Activated T-cell treated with anti-CD3 and anti-CD28 coated beads, Interleukin-2, amount 50 U/mL, for 24 hours (primary cell): ENCODE data around the gene RASL10A.

Experiments
- DNase-seq: peaks from one replicate; pipeline ENCODE4 v3.0.0-alpha.2; 2020
- H3K27ac Mint-ChIP-seq: 2 replicates; pipeline ENCODE4 v1.8.0; 2020; ENCODE audit warnings: mild to moderate bottlenecking, mixed read lengths
- H3K27me3 Mint-ChIP-seq: 2 replicates; pipeline ENCODE4 v1.8.0; 2020; ENCODE audit warnings: mixed read lengths
- H3K36me3 Mint-ChIP-seq: 2 replicates; pipeline ENCODE4 v1.8.0; 2020; ENCODE audit warnings: low read depth, mixed read lengths
- H3K4me1 Mint-ChIP-seq: 2 replicates; pipeline ENCODE4 v1.8.0; 2020; ENCODE audit warnings: low read depth, mixed read lengths
- H3K4me3 Mint-ChIP-seq: 2 replicates; pipeline ENCODE4 v1.8.0; 2020; ENCODE audit warnings: mild to moderate bottlenecking, moderate library complexity, mixed read lengths
- H3K9me3 Mint-ChIP-seq: 2 replicates; pipeline ENCODE4 v1.8.0; 2020; ENCODE audit warnings: mixed read lengths

RASL10A gene

GRCh38 chr22:29342577-29343312 lies 27.2 kb upstream of the RASL10A start:
- Mint-ChIP-seq H3K27me3 (no peaks in the 10 kb centered on the region), H3K4me3 (no peak overlapping the region), H3K4me1 (peaks cover 4% of the 10 kb centered on the region), H3K36me3 (peaks cover 99% of the 10 kb centered on the region), H3K9me3 (no peaks in the 10 kb centered on the region), H3K27ac (peak overlapping the region; percentile 17)
- no peak for DNase-seq

- peaks cover 99% of the 10 kb centered on the region for H3K36me3 Mint-ChIP-seq
- H3K4me3 Mint-ChIP-seq, result no peak overlapping the region
- no peaks in the 10 kb centered on the region for H3K9me3 Mint-ChIP-seq
- DNase-seq, result no peak
- H3K27ac Mint-ChIP-seq, result peak overlapping the region; percentile 51
- H3K4me1 Mint-ChIP-seq, result peaks cover 4% of the 10 kb centered on the region
- H3K27me3 Mint-ChIP-seq, result no peaks in the 10 kb centered on the region
These were observed 26.7 kb upstream of the RASL10A start for GRCh38 chr22:29342177-29342576.

DNA sequence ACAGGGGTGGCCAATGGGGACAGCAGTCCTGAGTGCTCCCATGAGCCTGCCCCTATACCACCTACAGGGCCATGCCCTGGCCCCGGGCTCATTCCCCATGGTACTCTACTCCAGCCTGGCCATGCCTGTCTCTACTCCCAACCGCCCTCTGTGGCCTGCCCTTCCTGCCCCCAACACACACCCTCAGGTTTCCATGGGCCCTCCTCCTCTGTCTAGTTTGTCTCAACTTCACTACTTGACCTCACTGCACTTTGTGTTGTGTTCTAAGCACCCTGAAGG lies 26.3 kb upstream of the RASL10A start:
- H3K9me3 Mint-ChIP-seq, result no peaks in the 10 kb centered on the region
- H3K4me1 Mint-ChIP-seq, result peaks cover 4% of the 10 kb centered on the region
- DNase-seq, result no peak
- H3K4me3 Mint-ChIP-seq, result no peak overlapping the region
- H3K36me3 Mint-ChIP-seq, result peaks cover 99% of the 10 kb centered on the region
- no peak overlapping the region for H3K27ac Mint-ChIP-seq
- no peaks in the 10 kb centered on the region for H3K27me3 Mint-ChIP-seq

- no peaks in the 10 kb centered on the region for H3K27me3 Mint-ChIP-seq
- peaks cover 4% of the 10 kb centered on the region for H3K4me1 Mint-ChIP-seq
- DNase-seq, result no peak
- no peaks in the 10 kb centered on the region for H3K9me3 Mint-ChIP-seq
- no peak overlapping the region for H3K27ac Mint-ChIP-seq
- H3K36me3 Mint-ChIP-seq, result peaks cover 99% of the 10 kb centered on the region
- no peak overlapping the region for H3K4me3 Mint-ChIP-seq
These were observed 25.8 kb upstream of the RASL10A start for GRCh38 chr22:29341056-29341848.

GRCh38 chr22:29340566-29340965 lies 25.1 kb upstream of the RASL10A start:
- no peaks in the 10 kb centered on the region for H3K9me3 Mint-ChIP-seq
- H3K4me1 Mint-ChIP-seq, result peaks cover 4% of the 10 kb centered on the region
- H3K27ac Mint-ChIP-seq, result no peak overlapping the region
- H3K4me3 Mint-ChIP-seq, result no peak overlapping the region
- no peak for DNase-seq
- H3K36me3 Mint-ChIP-seq, result peaks cover 99% of the 10 kb centered on the region
- H3K27me3 Mint-ChIP-seq, result no peaks in the 10 kb centered on the region

DNA sequence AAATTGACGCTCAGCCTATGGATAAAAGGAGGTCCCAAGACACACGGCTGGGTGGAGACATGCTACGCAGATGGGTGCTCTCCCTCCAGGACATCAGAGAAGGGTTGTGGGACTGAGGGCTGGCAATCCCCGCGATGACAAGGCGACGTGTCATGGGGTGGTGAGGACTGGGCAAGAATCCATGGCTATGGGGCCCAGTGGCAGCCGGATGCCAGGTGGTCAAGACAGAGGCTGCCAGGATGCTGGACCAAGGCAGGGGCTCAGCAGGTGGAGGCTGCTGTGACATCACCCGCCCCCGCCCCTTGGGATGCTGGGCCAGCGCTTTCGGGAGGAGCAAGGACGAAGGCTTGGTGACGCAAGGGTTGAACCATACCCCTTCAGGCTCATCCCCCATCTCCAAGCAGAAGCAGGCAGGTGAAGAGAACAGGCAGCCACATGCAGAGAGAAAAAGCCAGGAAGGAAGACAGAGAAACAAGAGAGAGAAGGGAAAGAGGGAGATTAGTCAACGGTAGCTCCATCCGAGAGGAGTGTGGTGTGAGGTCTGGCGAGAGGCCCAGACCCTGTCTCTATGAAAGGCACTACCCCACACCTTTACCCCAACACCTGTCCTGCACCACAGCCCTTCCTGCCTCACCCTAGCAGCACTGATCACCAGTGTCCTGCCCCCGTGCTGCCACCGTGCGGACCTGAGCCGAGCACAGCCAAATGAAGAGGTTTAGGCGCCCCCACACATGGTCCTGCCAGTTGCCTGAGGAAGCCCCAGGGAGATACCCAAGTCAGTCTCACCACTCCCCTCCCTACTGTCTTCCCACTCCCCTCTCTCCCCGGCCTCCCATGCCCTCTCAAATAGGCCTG lies 24.1 kb upstream of the RASL10A start:
- no peaks in the 10 kb centered on the region for H3K9me3 Mint-ChIP-seq
- H3K4me1 Mint-ChIP-seq, result peaks cover 4% of the 10 kb centered on the region
- H3K4me3 Mint-ChIP-seq, result no peak overlapping the region
- peaks cover 100% of the 10 kb centered on the region for H3K36me3 Mint-ChIP-seq
- peak overlapping the region; percentile 19 for H3K27ac Mint-ChIP-seq
- no peaks in the 10 kb centered on the region for H3K27me3 Mint-ChIP-seq
- DNase-seq, result no peak

DNA sequence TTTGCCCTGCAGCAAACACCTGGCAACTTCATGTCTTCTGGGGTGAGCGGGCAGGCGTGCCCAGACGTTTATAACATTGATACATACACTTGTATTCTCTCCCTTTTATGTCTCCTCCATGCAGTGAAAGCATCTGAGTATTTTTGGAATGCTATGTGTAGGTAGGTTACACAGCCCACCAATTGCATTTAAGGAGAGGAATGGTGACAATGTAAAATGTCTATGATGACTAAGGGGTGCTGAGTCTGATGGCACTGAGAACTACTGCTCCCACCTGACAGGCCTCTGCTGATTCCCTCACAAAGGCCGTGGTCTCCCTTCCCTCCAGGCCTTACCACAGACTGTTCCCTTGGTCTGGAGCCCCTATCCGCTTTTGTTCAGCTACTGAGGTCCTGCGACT lies 22.9 kb upstream of the RASL10A start:
- Mint-ChIP-seq H3K27ac (no peak overlapping the region), H3K36me3 (peaks cover 100% of the 10 kb centered on the region), H3K4me3 (no peak overlapping the region), H3K27me3 (no peaks in the 10 kb centered on the region), H3K9me3 (no peaks in the 10 kb centered on the region), H3K4me1 (no peaks in the 10 kb centered on the region)
- no peak for DNase-seq

DNA sequence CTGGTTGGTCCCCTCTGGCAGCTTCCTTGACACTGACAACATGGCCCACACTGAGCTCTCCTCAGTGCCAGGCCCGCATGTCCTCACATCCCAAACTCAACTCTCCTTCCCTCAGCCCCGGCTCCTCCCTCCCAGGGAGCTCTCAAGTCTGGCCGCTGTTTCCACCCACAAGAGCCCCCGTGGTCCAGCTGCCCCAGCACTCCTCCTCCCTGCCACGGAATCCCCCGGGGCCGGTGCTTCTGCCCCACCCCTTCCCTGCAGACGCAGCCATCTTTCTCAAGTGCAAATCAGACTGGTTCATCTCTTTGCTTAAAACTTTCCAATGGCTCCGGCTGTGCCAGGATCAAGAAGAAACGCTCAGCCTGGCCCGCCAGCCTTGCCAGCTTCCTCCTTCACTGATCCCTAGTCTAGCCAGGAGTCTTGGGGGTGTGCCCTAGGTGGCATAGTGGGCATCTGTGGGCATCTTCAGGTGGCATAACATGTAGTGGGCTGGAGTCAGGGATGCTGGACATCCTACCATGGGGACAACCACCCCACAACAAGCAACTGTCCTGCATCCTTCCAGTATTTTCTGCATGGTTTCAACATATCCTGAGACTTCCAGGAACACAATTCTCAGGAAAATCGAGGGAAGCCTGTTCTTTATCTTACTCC lies 22.3 kb upstream of the RASL10A start:
- Mint-ChIP-seq H3K4me1 (no peaks in the 10 kb centered on the region), H3K9me3 (no peaks in the 10 kb centered on the region), H3K27me3 (no peaks in the 10 kb centered on the region), H3K36me3 (peaks cover 98% of the 10 kb centered on the region), H3K4me3 (no peak overlapping the region), H3K27ac (peak overlapping the region; percentile 4)
- DNase-seq, result no peak

DNA sequence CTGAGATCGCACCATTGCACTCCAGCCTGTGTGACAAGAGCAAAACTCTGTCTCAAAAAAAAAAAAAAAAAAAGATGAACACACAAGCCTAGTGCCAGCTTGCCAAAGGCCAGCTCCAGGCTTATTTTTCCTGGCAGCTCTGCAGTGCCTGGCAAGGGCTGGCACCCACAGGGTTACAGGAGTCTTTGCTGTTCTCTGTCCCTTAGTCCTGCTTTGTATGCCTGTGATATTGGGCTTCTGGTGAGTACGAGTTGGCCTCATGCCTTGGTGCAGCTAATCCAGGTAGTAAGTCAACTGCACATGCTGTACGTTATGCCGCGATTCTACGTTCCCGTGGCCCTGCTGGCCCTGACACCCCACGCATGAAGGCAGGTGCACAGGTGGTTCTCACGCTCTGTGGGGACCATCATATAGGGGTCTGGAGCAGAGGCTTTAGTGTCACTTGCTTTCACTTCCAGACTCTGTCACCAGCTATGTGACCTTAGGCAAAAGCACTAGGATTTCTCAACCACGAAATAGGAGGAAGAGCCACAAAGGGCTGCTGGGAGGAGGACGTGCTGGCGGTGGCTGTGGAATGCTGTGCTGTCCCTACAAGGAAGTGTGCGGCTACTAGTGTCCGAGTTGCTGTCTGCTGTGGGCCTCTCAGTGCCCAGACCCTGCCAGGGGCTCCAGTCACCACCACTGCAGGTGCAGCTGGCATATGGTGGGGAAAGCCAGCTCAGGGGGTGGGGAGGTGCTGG lies 21.4 kb upstream of the RASL10A start:
- Mint-ChIP-seq H3K4me1 (no peaks in the 10 kb centered on the region), H3K27ac (no peak overlapping the region)

DNA sequence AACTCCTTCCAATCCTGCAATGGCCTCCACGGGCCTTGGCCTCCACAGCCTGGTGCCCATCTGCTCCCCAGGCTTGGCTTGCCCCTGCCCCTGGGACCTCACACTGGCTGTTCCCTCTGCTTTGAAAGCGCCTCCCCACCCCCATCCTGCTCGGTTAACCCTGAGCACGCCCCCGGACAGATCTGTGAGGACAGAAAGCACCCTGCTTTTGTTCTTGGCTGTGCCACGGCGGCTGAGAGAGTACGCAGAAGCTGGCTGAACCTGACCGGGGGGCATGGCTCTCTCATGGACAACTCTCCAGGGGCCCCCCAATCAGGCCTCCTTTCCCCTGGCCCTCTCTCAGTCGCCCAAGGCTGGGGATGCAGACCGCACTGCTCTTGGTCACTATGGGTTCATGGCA lies 20.2 kb upstream of the RASL10A start:
- no peaks in the 10 kb centered on the region for H3K27me3 Mint-ChIP-seq
- no peak overlapping the region for H3K27ac Mint-ChIP-seq
- H3K36me3 Mint-ChIP-seq, result peaks cover 95% of the 10 kb centered on the region
- H3K9me3 Mint-ChIP-seq, result no peaks in the 10 kb centered on the region
- H3K4me1 Mint-ChIP-seq, result no peaks in the 10 kb centered on the region
- no peak overlapping the region for H3K4me3 Mint-ChIP-seq
- no peak for DNase-seq

More for the DNA sequence above, 21.4 kb upstream of the RASL10A start:
- no peak overlapping the region for H3K4me3 Mint-ChIP-seq
- no peaks in the 10 kb centered on the region for H3K9me3 Mint-ChIP-seq
- H3K27me3 Mint-ChIP-seq, result no peaks in the 10 kb centered on the region
- no peak for DNase-seq
- H3K36me3 Mint-ChIP-seq, result peaks cover 96% of the 10 kb centered on the region

DNA sequence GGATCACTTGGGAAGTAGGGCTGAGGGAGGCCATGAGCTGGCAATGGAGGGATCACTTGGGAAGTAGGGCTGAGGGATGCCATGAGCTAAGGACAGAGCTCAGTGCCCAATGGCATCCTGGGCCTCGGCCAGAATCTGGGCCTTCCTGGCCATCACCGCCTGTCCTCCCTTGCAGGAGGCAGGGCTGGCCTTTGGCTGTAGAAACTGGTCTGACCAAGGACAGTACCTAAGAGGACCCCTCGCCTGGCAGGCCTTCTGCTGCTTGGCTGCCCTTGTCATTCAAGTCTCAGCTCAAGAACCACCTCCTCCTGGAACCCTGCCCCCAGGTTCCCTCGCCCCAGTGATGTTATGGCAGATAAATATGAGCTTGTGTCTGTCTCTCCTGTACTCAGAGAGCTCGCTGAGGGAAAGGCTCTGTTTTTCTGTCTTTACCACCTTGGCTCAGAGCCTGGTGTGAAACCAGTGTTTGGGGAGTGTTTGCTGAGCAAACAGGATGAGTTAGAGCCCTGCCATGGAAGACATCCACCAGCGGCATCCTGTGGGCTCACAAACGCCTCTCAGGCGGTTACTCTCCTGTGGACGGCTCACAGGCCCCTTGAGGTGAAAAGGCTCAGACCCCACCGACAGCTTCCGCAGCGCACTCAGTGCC lies 19.3 kb upstream of the RASL10A start:
- Mint-ChIP-seq H3K4me3 (no peak overlapping the region), H3K27ac (no peak overlapping the region), H3K4me1 (no peaks in the 10 kb centered on the region), H3K9me3 (no peaks in the 10 kb centered on the region), H3K27me3 (no peaks in the 10 kb centered on the region), H3K36me3 (peaks cover 95% of the 10 kb centered on the region)
- no peak for DNase-seq

DNA sequence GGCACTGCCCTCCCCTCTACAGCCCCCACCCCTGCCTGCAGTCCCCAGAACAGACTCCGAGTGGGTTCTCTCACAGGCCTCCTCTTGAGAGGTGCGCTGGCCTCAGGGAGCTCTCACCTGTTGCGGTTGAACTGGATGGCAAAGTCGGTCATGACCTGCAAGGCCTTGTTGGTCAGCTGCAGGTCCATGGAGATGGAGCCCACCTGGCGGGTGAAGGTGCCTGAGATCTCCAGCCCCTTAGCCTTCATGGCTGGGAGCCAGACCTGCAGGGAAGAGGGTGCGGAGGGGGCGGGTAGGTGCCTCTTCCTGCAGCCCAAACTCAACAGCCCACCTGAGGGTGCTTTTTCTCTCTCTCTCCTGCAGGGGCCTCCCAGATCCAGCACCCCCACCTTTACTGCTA lies 18.7 kb upstream of the RASL10A start:
- Mint-ChIP-seq H3K4me3 (no peak overlapping the region), H3K27ac (no peak overlapping the region), H3K9me3 (no peaks in the 10 kb centered on the region), H3K27me3 (no peaks in the 10 kb centered on the region), H3K4me1 (no peaks in the 10 kb centered on the region), H3K36me3 (peaks cover 95% of the 10 kb centered on the region)
- DNase-seq, result no peak

DNA sequence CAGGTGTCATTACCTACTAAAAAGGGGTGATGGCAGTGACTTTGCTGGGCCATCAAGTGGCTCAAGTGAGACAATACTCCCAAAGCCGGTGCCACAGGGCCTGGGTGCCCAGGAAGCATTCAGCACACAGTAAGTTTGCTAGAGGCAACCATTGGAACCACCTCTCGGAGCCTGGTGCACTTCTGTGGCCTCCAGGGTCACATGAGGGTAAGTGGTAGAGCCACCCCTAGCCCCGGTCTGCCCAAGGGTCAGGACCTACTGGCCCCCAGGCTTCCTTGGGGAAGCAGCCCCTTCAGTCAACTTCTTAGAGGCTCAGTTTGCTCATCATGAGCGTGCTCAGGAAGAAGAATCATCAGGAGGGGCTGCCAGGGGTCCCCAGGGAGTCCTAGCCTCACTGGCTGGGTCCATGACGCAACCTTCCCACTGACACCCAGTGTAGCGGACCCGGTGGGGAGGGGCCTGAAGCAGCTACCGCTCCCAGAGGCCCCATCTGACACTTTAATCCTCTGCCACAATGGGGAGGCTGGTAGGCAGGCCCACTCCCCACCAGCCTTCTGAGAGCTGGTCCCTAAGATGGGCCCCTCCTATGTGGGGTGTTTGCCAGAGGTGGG lies 17.5 kb upstream of the RASL10A start:
- H3K27ac Mint-ChIP-seq, result no peak overlapping the region
- H3K36me3 Mint-ChIP-seq, result peaks cover 91% of the 10 kb centered on the region
- no peaks in the 10 kb centered on the region for H3K27me3 Mint-ChIP-seq
- no peaks in the 10 kb centered on the region for H3K4me1 Mint-ChIP-seq
- no peak for DNase-seq
- no peak overlapping the region for H3K4me3 Mint-ChIP-seq
- no peaks in the 10 kb centered on the region for H3K9me3 Mint-ChIP-seq
